CD4-positive, alpha-beta memory T cell (primary cell): Measurements from ENCODE around the gene ZDHHC24. TPM values are rescaled to one million over a fixed set of nuclear protein-coding genes. Genes with fewer than 3 reads are reported as not detected.
A peak's percentile ranks its signal among the peaks of the same experiment; 100 is the strongest.
"Not testable (repeated sequence)": the region's sequence is repeated elsewhere in the genome, so short reads cannot be mapped to it uniquely, and the experiment has no call there.

Source experiments
- CTCF ChIA-PET: fragments of 350-600 bp; sonication (Branson Sonifier 250); formaldehyde crosslinking; loops from one replicate; lab custom pipeline; 2021; ENCODE audit warnings: inconsistent platforms; ENCODE audit not compliant: partially characterized antibody; lab: Charles Lee
- POLR2A ChIA-PET: fragments of 350-600 bp; sonication (Branson Sonifier 250); formaldehyde crosslinking; loops from one replicate; lab custom pipeline; 2021; ENCODE audit not compliant: partially characterized antibody; lab: Charles Lee
- DNase-seq, 5 donors: peaks; one replicate each; pipeline versions ENCODE4 v3.0.0 to v3.0.0-alpha.2; 2020 to 2022; ENCODE audit warnings: mixed read lengths in 1 of 5
- H3K27ac ChIP-seq: one replicate; pipeline ENCODE4 v1.7.0; 2013; ENCODE audit warnings: low read depth, low read length
- H3K27me3 ChIP-seq: 2 replicates; pipeline ENCODE4 v1.7.0; 2013; ENCODE audit warnings: mild to moderate bottlenecking, low read length, moderate library complexity; ENCODE audit not compliant: insufficient read depth
- H3K36me3 ChIP-seq: 2 replicates; pipeline ENCODE4 v1.7.0; 2013; ENCODE audit warnings: mild to moderate bottlenecking, low read length, moderate library complexity; ENCODE audit not compliant: insufficient read depth
- H3K4me1 ChIP-seq: 2 replicates; pipeline ENCODE4 v1.7.0; 2013; ENCODE audit warnings: mild to moderate bottlenecking, low read length, moderate library complexity; ENCODE audit not compliant: insufficient read depth
- H3K4me3 ChIP-seq, 2 donors: one replicate each; pipeline ENCODE4 v1.7.0; 2013; ENCODE audit warnings: low read length in 2 of 2, mild to moderate bottlenecking in 1 of 2
- H3K9me3 ChIP-seq, 2 donors: one replicate each; pipeline ENCODE4 v1.7.0; 2013; ENCODE audit warnings: low read length in 2 of 2, control low read depth in 1 of 2; ENCODE audit not compliant: control insufficient read depth in 1 of 2
- H3K27ac Mint-ChIP-seq, 7 donors: one replicate each; pipeline ENCODE4 v1.8.0; 2020 to 2021; ENCODE audit warnings: mixed read lengths in 7 of 7, mild to moderate bottlenecking in 6 of 7, inconsistent platforms in 3 of 7, moderate library complexity in 3 of 7
- H3K27me3 Mint-ChIP-seq, 2 donors: one replicate each; pipeline ENCODE4 v1.8.0; 2020 to 2021; ENCODE audit warnings: mixed read lengths in 2 of 2
- H3K36me3 Mint-ChIP-seq, 2 donors: one replicate each; pipeline ENCODE4 v1.8.0; 2020 to 2021; ENCODE audit warnings: mixed read lengths in 2 of 2, inconsistent platforms in 1 of 2, mild to moderate bottlenecking in 1 of 2
- H3K4me1 Mint-ChIP-seq, 4 donors: one replicate each; pipeline ENCODE4 v1.8.0; 2020 to 2021; ENCODE audit warnings: mixed read lengths in 4 of 4, mild to moderate bottlenecking in 1 of 4
- H3K4me3 Mint-ChIP-seq, 8 donors: one replicate each; pipeline ENCODE4 v1.8.0; 2020 to 2021; ENCODE audit warnings: mixed read lengths in 8 of 8, mild to moderate bottlenecking in 7 of 8, moderate library complexity in 6 of 8, inconsistent platforms in 3 of 8
- H3K9me3 Mint-ChIP-seq, 8 donors: one replicate each; pipeline ENCODE4 v1.8.0; 2020 to 2021; ENCODE audit warnings: mixed read lengths in 8 of 8, mild to moderate bottlenecking in 5 of 8, inconsistent platforms in 3 of 8, moderate library complexity in 1 of 8
- intact Hi-C: fragments of 100-400 bp; cut with micrococcal nuclease; formaldehyde crosslinking; loops from one replicate; pipeline ENCODE4 v1.15.1; 2023
- polyA plus RNA-seq, 2 donors: library from polyadenylated mRNA; unstranded; fragments of 300-500 nt; fragmentation: Illumina TruSeq; gene quantifications; one replicate each; pipeline ENCODE4 v1.2.3, GENCODE V29; 2021
- total RNA-seq, 2 experiments: library from RNA; stranded (reverse); gene quantifications; one replicate each; pipeline ENCODE4 v1.2.3, GENCODE V29; 2021

The ZDHHC24 gene
- total and polyA plus RNA-seq, 4 experiments from 2014 or later: 12.2 to 27.2 (median 19.8) TPM

- H3K27me3 ChIP-seq: no peaks in the 10 kb centered on the region
- peaks cover 4 to 14% of the 10 kb centered on the region in 2 donors for H3K36me3 Mint-ChIP-seq
- intact Hi-C loops: no loop called here
- peaks cover 12 to 41% (median 23%) of the 10 kb centered on the region in 4 donors for H3K4me1 Mint-ChIP-seq
- H3K36me3 ChIP-seq: no peaks in the 10 kb centered on the region
- ChIA-PET CTCF (no interaction called here), POLR2A (interaction anchor here (3.7 kb wide), 1 partner anchor 91 kb away, joined by 23 read pairs; the partner anchor contains the start of gene RBM4)
- H3K27me3 Mint-ChIP-seq: no peaks in the 10 kb centered on the region
- DNase-seq: no peak
- peak overlapping the region in 2 of 7 donors; percentile 39 to 72 for H3K27ac Mint-ChIP-seq
- peaks cover 34% of the 10 kb centered on the region for H3K4me1 ChIP-seq
- H3K4me3 Mint-ChIP-seq: peak overlapping the region in 2 of 8 donors; percentile 25 to 36
- H3K4me3 ChIP-seq: no peak overlapping the region
- H3K9me3 Mint-ChIP-seq: no peaks in the 10 kb centered on the region
- H3K27ac ChIP-seq: no peak overlapping the region
- no peaks in the 10 kb centered on the region for H3K9me3 ChIP-seq
Measured at GRCh38 chr11:66548041-66548440, 2.2 kb upstream of the ZDHHC24 start.

- Histone ChIP-seq H3K27me3 (no peaks in the 10 kb centered on the region), H3K36me3 (no peaks in the 10 kb centered on the region), H3K27ac (no peak overlapping the region), H3K4me1 (peaks cover 35% of the 10 kb centered on the region), H3K4me3 (no peak overlapping the region), H3K9me3 (no peaks in the 10 kb centered on the region)
- CTCF ChIA-PET: interaction anchor here (2.9 kb wide), 1 partner anchor 130 kb away, joined by 17 read pairs; the partner anchor contains the start of gene RBM4B
- Mint-ChIP-seq H3K27ac (no peak overlapping the region), H3K4me3 (peak overlapping the region in 1 of 8 donors; percentile 36), H3K36me3 (peaks cover 8 to 18% of the 10 kb centered on the region in 2 donors), H3K4me1 (peaks cover 15 to 45% (median 25%) of the 10 kb centered on the region in 4 donors), H3K27me3 (no peaks in the 10 kb centered on the region), H3K9me3 (no peaks in the 10 kb centered on the region)
- intact Hi-C loops: no loop called here
- POLR2A ChIA-PET: interaction anchor here (2.5 to 4.1 kb wide), 3 partner anchors 91 to 296 kb away, joined by 7 to 44 read pairs (median 23); partner anchors contain the start of genes RBM4, RBM4B and RCE1
- DNase-seq: no peak
Measured at GRCh38 chr11:66547662-66548009, 1.8 kb upstream of the ZDHHC24 start.

GRCh38 chr11:66546966-66547661, 1.3 kb upstream of the ZDHHC24 start:
- Histone ChIP-seq H3K27ac (peak overlapping the region; percentile 82), H3K9me3 (no peaks in the 10 kb centered on the region), H3K4me3 (no peak overlapping the region), H3K4me1 (peaks cover 35% of the 10 kb centered on the region), H3K36me3 (no peaks in the 10 kb centered on the region), H3K27me3 (no peaks in the 10 kb centered on the region)
- Mint-ChIP-seq H3K9me3 (no peaks in the 10 kb centered on the region), H3K4me3 (peak overlapping the region; percentile 85 to 93 (median 87)), H3K27ac (peak overlapping the region in 4 of 7 donors; percentile 23 to 85 (median 56)), H3K36me3 (peaks cover 13 to 23% of the 10 kb centered on the region in 2 donors), H3K4me1 (peaks cover 17 to 50% (median 29%) of the 10 kb centered on the region in 4 donors), H3K27me3 (no peaks in the 10 kb centered on the region)
- POLR2A ChIA-PET: interaction anchor here (0.9 to 4.1 kb wide), 12 partner anchors 7 to 296 kb away, joined by 3 to 44 read pairs (median 7); partner anchors contain the start of genes BBS1, PELI3, RBM14 and RBM4
- CTCF ChIA-PET: interaction anchor here (2.1 to 2.9 kb wide), 2 partner anchors 33 to 131 kb away, joined by 11 to 17 read pairs; partner anchors contain the start of gene RBM4B
- intact Hi-C loops: loop anchor here (1.0 kb wide), 2 partner anchors 46 to 131 kb away; partner anchors contain the start of genes CCDC87 and CCS
- no peak for DNase-seq

GRCh38 chr11:66546368-66546965, 619 bp upstream of the ZDHHC24 start, which contains the start of gene ACTN3:
TSS of gene ACTN3 (plus strand) at chr11:66546903. CDS start at chr11:66546938, 35 bp downstream.
- Mint-ChIP-seq H3K9me3 (no peaks in the 10 kb centered on the region), H3K27ac (peak within 1 kb of the TSS; percentile 67 to 91 (median 89)), H3K27me3 (no peaks in the 10 kb centered on the region), H3K36me3 (peaks cover 20 to 29% of the 10 kb centered on the region in 2 donors), H3K4me3 (peak within 1 kb of the TSS; percentile 85 to 93 (median 87)), H3K4me1 (peaks cover 21 to 57% (median 33%) of the 10 kb centered on the region in 4 donors)
- ChIA-PET CTCF (interaction anchor here (2.1 to 2.9 kb wide), 2 partner anchors 34 to 131 kb away, joined by 11 to 17 read pairs; partner anchors contain the start of gene RBM4B), POLR2A (interaction anchor here (0.6 to 4.1 kb wide), 24 partner anchors 8 to 658 kb away, joined by 3 to 44 read pairs (median 5); partner anchors contain the start of genes BBS1, CCDC87, CCS and CTSF)
- intact Hi-C loops: loop anchor here (1.0 kb wide), 2 partner anchors 47 to 132 kb away; partner anchors contain the start of genes CCDC87 and CCS
- H3K9me3 ChIP-seq: no peaks in the 10 kb centered on the region
- no peak for DNase-seq
- no peaks in the 10 kb centered on the region for H3K27me3 ChIP-seq
- peaks cover 35% of the 10 kb centered on the region for H3K4me1 ChIP-seq
- no peaks in the 10 kb centered on the region for H3K36me3 ChIP-seq
- peak within 1 kb of the TSS; percentile 82 to 84 for H3K4me3 ChIP-seq
- H3K27ac ChIP-seq: peak within 1 kb of the TSS; percentile 82

- peak overlapping the region; percentile 85 to 96 (median 90) for H3K4me3 Mint-ChIP-seq
- H3K4me1 Mint-ChIP-seq: peaks cover 22 to 59% (median 34%) of the 10 kb centered on the region in 4 donors
- CTCF ChIA-PET: interaction anchor here (0.9 to 2.9 kb wide), 3 partner anchors 35 to 133 kb away, joined by 5 to 17 read pairs (median 11); partner anchors contain the start of genes MRPL11 and RBM4B
- POLR2A ChIA-PET: interaction anchor here (0.6 to 4.1 kb wide), 14 partner anchors 15 to 695 kb away, joined by 3 to 44 read pairs (median 7); partner anchors contain the start of genes BBS1, CCDC87, CCS and CTSF
- Histone ChIP-seq H3K4me3 (peak overlapping the region; percentile 82 to 84), H3K27ac (peak overlapping the region; percentile 82), H3K4me1 (peaks cover 35% of the 10 kb centered on the region)
- not testable (repeated sequence) for H3K27me3 Mint-ChIP-seq, H3K27me3 ChIP-seq, H3K36me3 ChIP-seq, H3K9me3 ChIP-seq, DNase-seq, H3K9me3 Mint-ChIP-seq
- peak overlapping the region; percentile 67 to 98 (median 92) for H3K27ac Mint-ChIP-seq
- H3K36me3 Mint-ChIP-seq: peaks cover 23 to 30% of the 10 kb centered on the region in 2 donors
- intact Hi-C loops: loop anchor here (1.0 to 2.0 kb wide), 2 partner anchors 66 to 71 kb away; partner anchors contain the start of gene RBM14
Measured at GRCh38 chr11:66544952-66545351, 896 bp downstream of the ZDHHC24 start.

GRCh38 chr11:66543263-66544107, 2.4 kb downstream of the ZDHHC24 start:
- peaks cover 35% of the 10 kb centered on the region for H3K4me1 ChIP-seq
- Mint-ChIP-seq H3K4me3 (peak overlapping the region; percentile 49 to 81 (median 72)), H3K9me3 (no peaks in the 10 kb centered on the region), H3K4me1 (peaks cover 22 to 54% (median 34%) of the 10 kb centered on the region in 4 donors), H3K27me3 (no peaks in the 10 kb centered on the region), H3K27ac (peak overlapping the region; percentile 67 to 98 (median 89)), H3K36me3 (peaks cover 27 to 37% of the 10 kb centered on the region in 2 donors)
- no peaks in the 10 kb centered on the region for H3K36me3 ChIP-seq
- CTCF ChIA-PET: interaction anchor here (1.0 to 1.8 kb wide), 4 partner anchors 26 to 135 kb away, joined by 3 to 5 read pairs (median 4); partner anchors contain the start of genes RBM4 and RBM4B
- no peaks in the 10 kb centered on the region for H3K9me3 ChIP-seq
- H3K27me3 ChIP-seq: no peaks in the 10 kb centered on the region
- POLR2A ChIA-PET: interaction anchor here (0.7 to 4.1 kb wide), 8 partner anchors 25 to 300 kb away, joined by 3 to 44 read pairs (median 4); partner anchors contain the start of genes BBS1, CTSF, DPP3 and RBM14
- peak overlapping the region; percentile 11 to 26 for H3K4me3 ChIP-seq
- intact Hi-C loops: loop anchor here (1.0 to 2.0 kb wide), 2 partner anchors 65 to 73 kb away; partner anchors contain the start of gene RBM14
- peak; percentile 66 to 78 (median 72) for DNase-seq
- H3K27ac ChIP-seq: peak overlapping the region; percentile 57
